Astrocyte (in vitro differentiated cells and primary cell): ENCODE data around the gene PRKCH. TPM values are rescaled to one million over a fixed set of nuclear protein-coding genes. Genes with fewer than 3 reads are reported as not detected.

Experiments
- DNase-seq: peaks from one replicate; pipeline ENCODE4 v3.0.0-alpha.2; 2010; ENCODE audit warnings: low read depth
- FAIRE-seq: peaks from 2 replicates; lab custom pipeline; 2011; peaks lifted over from hg19 to GRCh38; lab: Jason Lieb, UNC
- H2AFZ ChIP-seq: 2 replicates; pipeline ENCODE4 v1.6.0; 2012; ENCODE audit warnings: low read depth, low read length, inconsistent platforms
- H3K27ac ChIP-seq: 2 replicates; pipeline ENCODE4 v1.5.1; 2011; ENCODE audit warnings: low read depth, low read length, inconsistent platforms
- H3K27me3 ChIP-seq: 2 replicates; pipeline ENCODE4 v1.6.0; 2011; ENCODE audit warnings: low read length, inconsistent platforms; ENCODE audit not compliant: insufficient read depth
- H3K36me3 ChIP-seq: 2 replicates; pipeline ENCODE4 v1.5.1; 2011; ENCODE audit warnings: low read length, inconsistent platforms; ENCODE audit not compliant: insufficient read depth
- H3K4me1 ChIP-seq: 2 replicates; pipeline ENCODE4 v1.5.1; 2011; ENCODE audit warnings: low read length, inconsistent platforms; ENCODE audit not compliant: insufficient read depth
- H3K4me2 ChIP-seq: 2 replicates; pipeline ENCODE4 v1.6.0; 2012; ENCODE audit warnings: low read length, inconsistent platforms
- H3K4me3 ChIP-seq: 2 replicates; pipeline ENCODE4 v1.5.1; 2011; ENCODE audit warnings: low read depth, mild to moderate bottlenecking, low read length, inconsistent platforms; ENCODE audit not compliant: insufficient read depth
- H3K79me2 ChIP-seq: 2 replicates; pipeline ENCODE4 v1.6.0; 2012; ENCODE audit warnings: mild to moderate bottlenecking, low read length, inconsistent platforms; ENCODE audit not compliant: insufficient read depth
- H3K9ac ChIP-seq: 2 replicates; pipeline ENCODE4 v1.6.0; 2012; ENCODE audit warnings: mild to moderate bottlenecking, low read length, inconsistent platforms
- H3K9me3 ChIP-seq: 2 replicates; pipeline ENCODE4 v1.5.1; 2012; ENCODE audit warnings: low read depth, mild to moderate bottlenecking, low read length, inconsistent platforms; ENCODE audit not compliant: insufficient read depth
- H4K20me1 ChIP-seq: 2 replicates; pipeline ENCODE4 v1.6.0; 2012; ENCODE audit warnings: low read length, inconsistent platforms; ENCODE audit not compliant: insufficient read depth
- H3K27ac Mint-ChIP-seq: one replicate; pipeline ENCODE4 v1.8.0; 2021; ENCODE audit warnings: mild to moderate bottlenecking, mixed read lengths; ENCODE audit not compliant: unreplicated experiment
- H3K27me3 Mint-ChIP-seq: one replicate; pipeline ENCODE4 v1.8.0; 2021; ENCODE audit warnings: low read depth, mixed read lengths; ENCODE audit not compliant: unreplicated experiment
- H3K36me3 Mint-ChIP-seq: one replicate; pipeline ENCODE4 v1.8.0; 2021; ENCODE audit warnings: low read depth, mixed read lengths; ENCODE audit not compliant: unreplicated experiment
- H3K4me1 Mint-ChIP-seq: one replicate; pipeline ENCODE4 v1.8.0; 2021; ENCODE audit warnings: low read depth, mixed read lengths; ENCODE audit not compliant: unreplicated experiment
- H3K4me3 Mint-ChIP-seq: one replicate; pipeline ENCODE4 v1.8.0; 2021; ENCODE audit warnings: mild to moderate bottlenecking, moderate library complexity, mixed read lengths; ENCODE audit not compliant: unreplicated experiment
- H3K9me3 Mint-ChIP-seq: one replicate; pipeline ENCODE4 v1.8.0; 2021; ENCODE audit warnings: mild to moderate bottlenecking, mixed read lengths; ENCODE audit not compliant: unreplicated experiment
- CTCF ChIP-seq: IDR thresholded peaks from 2 replicates; pipeline ENCODE4 v1.5.1; 2011; ENCODE audit warnings: low read depth, mild to moderate bottlenecking, inconsistent platforms, low read length, moderate library complexity; ENCODE audit not compliant: insufficient read depth
- EZH2 ChIP-seq: IDR thresholded peaks from 2 replicates; pipeline ENCODE4 v1.6.1; 2012; ENCODE audit warnings: mild to moderate bottlenecking, low read length, inconsistent platforms; ENCODE audit not compliant: insufficient read depth
- total RNA-seq: library from RNA; stranded (reverse); gene quantifications from 2 replicates; pipeline ENCODE4 v1.2.1, GENCODE V29; 2021

PRKCH gene
- total RNA-seq, 1 donor from 2014 or later = 6.0 TPM

- Histone ChIP-seq H3K4me2 (no peak overlapping the region), H3K4me3 (no peak overlapping the region), H3K9me3 (no peaks in the 10 kb centered on the region), H3K4me1 (no peaks in the 10 kb centered on the region), H3K79me2 (no peaks in the 10 kb centered on the region), H3K27me3 (peaks cover 6% of the 10 kb centered on the region), H3K36me3 (no peaks in the 10 kb centered on the region), H3K9ac (no peak overlapping the region), H3K27ac (no peak overlapping the region), H2AFZ (no peak overlapping the region), H4K20me1 (no peaks in the 10 kb centered on the region)
- FAIRE-seq (no peak), DNase-seq (no peak)
- Mint-ChIP-seq H3K27me3 (peaks cover 5% of the 10 kb centered on the region), H3K4me1 (no peaks in the 10 kb centered on the region), H3K4me3 (no peak overlapping the region), H3K27ac (no peak overlapping the region), H3K36me3 (no peaks in the 10 kb centered on the region), H3K9me3 (no peaks in the 10 kb centered on the region)
- TF ChIP-seq CTCF (no peak), EZH2 (no peak)
Measured at GRCh38 chr14:61401461-61401860, 80.1 kb downstream of the PRKCH start.

GRCh38 chr14:61403411-61403810 is 82.0 kb downstream of the PRKCH start:
- FAIRE-seq (no peak), DNase-seq (no peak)
- Histone ChIP-seq H3K4me1 (no peaks in the 10 kb centered on the region), H3K27me3 (peaks cover 4% of the 10 kb centered on the region), H2AFZ (no peak overlapping the region), H4K20me1 (no peaks in the 10 kb centered on the region), H3K9me3 (no peaks in the 10 kb centered on the region), H3K79me2 (no peaks in the 10 kb centered on the region), H3K36me3 (no peaks in the 10 kb centered on the region), H3K27ac (no peak overlapping the region), H3K9ac (no peak overlapping the region), H3K4me3 (no peak overlapping the region), H3K4me2 (no peak overlapping the region)
- Mint-ChIP-seq H3K4me3 (no peak overlapping the region), H3K9me3 (no peaks in the 10 kb centered on the region), H3K4me1 (peaks cover 3% of the 10 kb centered on the region), H3K27ac (no peak overlapping the region), H3K36me3 (no peaks in the 10 kb centered on the region), H3K27me3 (no peaks in the 10 kb centered on the region)
- TF ChIP-seq EZH2 (no peak), CTCF (no peak)

GRCh38 chr14:61404637-61405036 is 83.3 kb downstream of the PRKCH start:
- no peaks in the 10 kb centered on the region for H3K9me3 ChIP-seq
- Mint-ChIP-seq H3K36me3 (no peaks in the 10 kb centered on the region), H3K27me3 (no peaks in the 10 kb centered on the region), H3K27ac (no peak overlapping the region), H3K4me1 (peaks cover 3% of the 10 kb centered on the region), H3K4me3 (no peak overlapping the region), H3K9me3 (no peaks in the 10 kb centered on the region)
- TF ChIP-seq CTCF = no peak
- no peak for TF ChIP-seq EZH2
- no peak overlapping the region for H3K4me3 ChIP-seq
- H3K27me3 ChIP-seq = peaks cover 2% of the 10 kb centered on the region
- DNase-seq = no peak
- H2AFZ ChIP-seq = no peak overlapping the region
- no peak overlapping the region for H3K27ac ChIP-seq
- FAIRE-seq = no peak
- no peak overlapping the region for H3K9ac ChIP-seq
- no peaks in the 10 kb centered on the region for H3K36me3 ChIP-seq
- no peaks in the 10 kb centered on the region for H4K20me1 ChIP-seq
- H3K4me1 ChIP-seq = no peaks in the 10 kb centered on the region
- no peaks in the 10 kb centered on the region for H3K79me2 ChIP-seq
- no peak overlapping the region for H3K4me2 ChIP-seq
